ENCODE results near the gene MBP. TPM values are rescaled to one million over a fixed set of nuclear protein-coding genes. Genes with fewer than 3 reads are reported as not detected.
A peak's percentile ranks its signal among the peaks of the same experiment; 100 is the strongest.

The MBP gene
- total and polyA plus RNA-seq, 10 of the 15 experiments (the other 5 are each of a cell fraction or from before 2014, with no cell fraction given): 12.2 to 67.8 (median 42.1) TPM

GRCh38 chr18:77131652-77132368 is 773 bp downstream of the MBP start (continued):
- TF ChIP-seq, protein P1, sequence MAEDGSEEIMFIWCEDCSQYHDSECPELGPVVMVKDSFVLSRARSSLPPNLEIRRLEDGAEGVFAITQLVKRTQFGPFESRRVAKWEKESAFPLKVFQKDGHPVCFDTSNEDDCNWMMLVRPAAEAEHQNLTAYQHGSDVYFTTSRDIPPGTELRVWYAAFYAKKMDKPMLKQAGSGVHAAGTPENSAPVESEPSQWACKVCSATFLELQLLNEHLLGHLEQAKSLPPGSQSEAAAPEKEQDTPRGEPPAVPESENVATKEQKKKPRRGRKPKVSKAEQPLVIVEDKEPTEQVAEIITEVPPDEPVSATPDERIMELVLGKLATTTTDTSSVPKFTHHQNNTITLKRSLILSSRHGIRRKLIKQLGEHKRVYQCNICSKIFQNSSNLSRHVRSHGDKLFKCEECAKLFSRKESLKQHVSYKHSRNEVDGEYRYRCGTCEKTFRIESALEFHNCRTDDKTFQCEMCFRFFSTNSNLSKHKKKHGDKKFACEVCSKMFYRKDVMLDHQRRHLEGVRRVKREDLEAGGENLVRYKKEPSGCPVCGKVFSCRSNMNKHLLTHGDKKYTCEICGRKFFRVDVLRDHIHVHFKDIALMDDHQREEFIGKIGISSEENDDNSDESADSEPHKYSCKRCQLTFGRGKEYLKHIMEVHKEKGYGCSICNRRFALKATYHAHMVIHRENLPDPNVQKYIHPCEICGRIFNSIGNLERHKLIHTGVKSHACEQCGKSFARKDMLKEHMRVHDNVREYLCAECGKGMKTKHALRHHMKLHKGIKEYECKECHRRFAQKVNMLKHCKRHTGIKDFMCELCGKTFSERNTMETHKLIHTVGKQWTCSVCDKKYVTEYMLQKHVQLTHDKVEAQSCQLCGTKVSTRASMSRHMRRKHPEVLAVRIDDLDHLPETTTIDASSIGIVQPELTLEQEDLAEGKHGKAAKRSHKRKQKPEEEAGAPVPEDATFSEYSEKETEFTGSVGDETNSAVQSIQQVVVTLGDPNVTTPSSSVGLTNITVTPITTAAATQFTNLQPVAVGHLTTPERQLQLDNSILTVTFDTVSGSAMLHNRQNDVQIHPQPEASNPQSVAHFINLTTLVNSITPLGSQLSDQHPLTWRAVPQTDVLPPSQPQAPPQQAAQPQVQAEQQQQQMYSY (CRISPR knock-in tag; IDR thresholded peaks at IDR 0.05): no peak
- TF ChIP-seq NFXL1 (IDR thresholded peaks at IDR 0.05; ENCODE audit: borderline replicate concordance) (no peak), CREM (IDR thresholded peaks at IDR 0.05; ENCODE audit: low read depth) (no peak), ESRRA (IDR thresholded peaks at IDR 0.05; ENCODE audit: low read length) (no peak), POLR2AphosphoS5 (IDR thresholded peaks at IDR 0.05; ENCODE audit: low read length) (no peak), EP300 (IDR thresholded peaks at IDR 0.05; ENCODE audit: borderline replicate concordance in 1 of 2, control insufficient read depth in 1 of 2, low read depth in 2 of 2, low read length in 2 of 2) (no peak), DPF2 (IDR thresholded peaks at IDR 0.05) (0 out of 2 replicates have a peak, but pooled peaks have one; percentile 28), ZNF207 (IDR thresholded peaks at IDR 0.05; ENCODE audit: borderline replicate concordance) (peak; percentile 23; the same call in 1 of the 2 replicates), RB1 (IDR thresholded peaks at IDR 0.05; ENCODE audit: borderline replicate concordance) (0 out of 2 replicates have a peak, but pooled peaks have one; percentile 21), E4F1 (IDR thresholded peaks at IDR 0.05; ENCODE audit: borderline replicate concordance, partially characterized antibody) (no peak), NBN (IDR thresholded peaks at IDR 0.05) (no peak), PAX8 (IDR thresholded peaks at IDR 0.05) (no peak), POLR2AphosphoS2 (IDR thresholded peaks at IDR 0.05; ENCODE audit: low read depth, low read length) (no peak), ZSCAN29 (IDR thresholded peaks at IDR 0.05) (0 out of 2 replicates have a peak, but pooled peaks have one; percentile 29), CBFB (IDR thresholded peaks at IDR 0.05; ENCODE audit: low read depth) (no peak), NR2C2 (IDR thresholded peaks at IDR 0.05; ENCODE audit: borderline replicate concordance, control insufficient read depth, insufficient read length, low read depth) (no peak), POLR2A (IDR thresholded peaks at IDR 0.05; ENCODE audit: low read depth, low read length) (peak; percentile 35)
- TF ChIP-seq, protein P2, sequence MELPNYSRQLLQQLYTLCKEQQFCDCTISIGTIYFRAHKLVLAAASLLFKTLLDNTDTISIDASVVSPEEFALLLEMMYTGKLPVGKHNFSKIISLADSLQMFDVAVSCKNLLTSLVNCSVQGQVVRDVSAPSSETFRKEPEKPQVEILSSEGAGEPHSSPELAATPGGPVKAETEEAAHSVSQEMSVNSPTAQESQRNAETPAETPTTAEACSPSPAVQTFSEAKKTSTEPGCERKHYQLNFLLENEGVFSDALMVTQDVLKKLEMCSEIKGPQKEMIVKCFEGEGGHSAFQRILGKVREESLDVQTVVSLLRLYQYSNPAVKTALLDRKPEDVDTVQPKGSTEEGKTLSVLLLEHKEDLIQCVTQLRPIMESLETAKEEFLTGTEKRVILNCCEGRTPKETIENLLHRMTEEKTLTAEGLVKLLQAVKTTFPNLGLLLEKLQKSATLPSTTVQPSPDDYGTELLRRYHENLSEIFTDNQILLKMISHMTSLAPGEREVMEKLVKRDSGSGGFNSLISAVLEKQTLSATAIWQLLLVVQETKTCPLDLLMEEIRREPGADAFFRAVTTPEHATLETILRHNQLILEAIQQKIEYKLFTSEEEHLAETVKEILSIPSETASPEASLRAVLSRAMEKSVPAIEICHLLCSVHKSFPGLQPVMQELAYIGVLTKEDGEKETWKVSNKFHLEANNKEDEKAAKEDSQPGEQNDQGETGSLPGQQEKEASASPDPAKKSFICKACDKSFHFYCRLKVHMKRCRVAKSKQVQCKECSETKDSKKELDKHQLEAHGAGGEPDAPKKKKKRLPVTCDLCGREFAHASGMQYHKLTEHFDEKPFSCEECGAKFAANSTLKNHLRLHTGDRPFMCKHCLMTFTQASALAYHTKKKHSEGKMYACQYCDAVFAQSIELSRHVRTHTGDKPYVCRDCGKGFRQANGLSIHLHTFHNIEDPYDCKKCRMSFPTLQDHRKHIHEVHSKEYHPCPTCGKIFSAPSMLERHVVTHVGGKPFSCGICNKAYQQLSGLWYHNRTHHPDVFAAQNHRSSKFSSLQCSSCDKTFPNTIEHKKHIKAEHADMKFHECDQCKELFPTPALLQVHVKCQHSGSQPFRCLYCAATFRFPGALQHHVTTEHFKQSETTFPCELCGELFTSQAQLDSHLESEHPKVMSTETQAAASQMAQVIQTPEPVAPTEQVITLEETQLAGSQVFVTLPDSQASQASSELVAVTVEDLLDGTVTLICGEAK (IDR thresholded peaks at IDR 0.05; ENCODE audit: borderline replicate concordance): no peak

Data from GM12878 (cell line).